IPS-20b (cell line): Measurements from ENCODE around the gene AVP.

ENCODE experiments used
- H3K27ac ChIP-seq: one replicate; pipeline ENCODE4 v1.5.1; 2013; ENCODE audit warnings: low read length
- H3K27me3 ChIP-seq: 2 replicates; pipeline ENCODE4 v1.6.1; 2013; ENCODE audit warnings: mild to moderate bottlenecking, low read length, inconsistent platforms; ENCODE audit not compliant: insufficient read depth
- H3K36me3 ChIP-seq: 2 replicates; pipeline ENCODE4 v1.6.1; 2013; ENCODE audit warnings: low read depth, mild to moderate bottlenecking, inconsistent platforms, low read length, moderate library complexity; ENCODE audit not compliant: insufficient read depth
- H3K4me1 ChIP-seq: 2 replicates; pipeline ENCODE4 v1.6.1; 2013; ENCODE audit warnings: mild to moderate bottlenecking, control low read depth, inconsistent platforms, low read length, moderate library complexity; ENCODE audit not compliant: insufficient read depth
- H3K4me3 ChIP-seq: 2 replicates; pipeline ENCODE4 v1.5.1; 2013; ENCODE audit warnings: mild to moderate bottlenecking, low read length, inconsistent platforms
- H3K9ac ChIP-seq: 2 replicates; pipeline ENCODE4 v1.6.1; 2013; ENCODE audit warnings: low read depth, mild to moderate bottlenecking, inconsistent platforms, low read length, moderate library complexity
- H3K9me3 ChIP-seq: 2 replicates; pipeline ENCODE4 v1.6.1; 2013; ENCODE audit warnings: mild to moderate bottlenecking, low read depth, low read length, inconsistent platforms; ENCODE audit not compliant: insufficient read depth

The AVP gene

DNA sequence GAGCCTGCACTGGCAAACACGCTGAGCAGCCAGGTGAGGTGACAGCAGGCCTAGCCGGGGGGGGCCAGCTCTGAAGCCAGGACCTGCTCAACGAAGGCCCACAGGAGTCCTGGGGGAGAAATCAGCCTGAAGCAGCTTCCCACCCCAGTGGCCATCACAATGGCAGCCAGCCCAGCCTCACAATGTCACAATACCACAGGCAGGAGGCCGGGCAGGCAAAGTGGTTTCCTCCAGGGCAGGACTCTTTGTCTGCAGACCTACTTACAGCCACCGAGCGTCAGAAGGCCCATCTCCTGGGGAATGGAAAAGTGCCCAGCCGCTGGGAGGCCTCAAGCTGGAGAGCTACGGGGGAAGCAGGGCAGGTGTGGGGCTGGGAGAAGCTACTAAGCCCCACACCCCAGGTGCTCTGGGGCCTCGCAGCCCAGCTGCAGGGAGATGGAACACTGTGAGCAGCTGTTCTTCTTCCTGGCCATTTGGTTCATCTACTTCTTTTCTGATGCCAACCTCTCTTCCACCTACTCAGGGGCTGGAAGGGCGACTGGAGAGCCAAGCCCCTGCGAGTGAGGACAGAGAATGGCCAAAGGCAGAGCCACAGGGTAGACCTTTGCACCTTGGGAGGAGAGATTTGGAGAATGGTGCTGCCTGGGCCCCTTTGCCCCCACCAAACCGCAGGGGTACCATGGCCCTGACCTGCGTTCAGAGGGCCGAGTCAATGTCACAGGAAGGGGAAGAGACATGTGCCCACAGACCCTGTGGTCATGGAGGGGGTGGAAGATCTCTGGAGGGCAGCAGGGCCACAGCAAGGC, 22.3 kb upstream of the AVP start:
- Histone ChIP-seq H3K9me3 (no peaks in the 10 kb centered on the region), H3K4me1 (no peaks in the 10 kb centered on the region), H3K9ac (no peak overlapping the region), H3K27ac (no peak overlapping the region), H3K36me3 (no peaks in the 10 kb centered on the region), H3K4me3 (no peak overlapping the region), H3K27me3 (no peaks in the 10 kb centered on the region)

DNA sequence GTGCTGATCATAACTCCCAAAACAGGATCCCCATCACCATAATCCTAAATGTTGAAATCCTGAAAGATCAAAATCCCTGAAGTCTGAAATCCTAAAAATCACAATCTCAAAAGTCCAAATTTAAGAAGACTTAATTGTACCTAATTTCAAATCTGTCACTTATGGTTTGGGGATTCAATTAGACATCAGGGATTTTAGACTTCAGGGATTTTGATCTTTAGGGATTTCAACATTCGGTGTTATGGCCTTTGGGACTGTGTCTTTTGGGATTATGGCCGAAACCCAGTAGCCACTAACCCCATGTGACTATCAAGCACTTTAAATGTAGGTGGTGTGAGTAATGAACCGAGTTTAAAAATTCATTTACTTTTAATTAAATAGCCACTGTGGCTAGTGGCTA, 21.7 kb upstream of the AVP start:
- Histone ChIP-seq H3K9ac (no peak overlapping the region), H3K27ac (no peak overlapping the region), H3K4me3 (no peak overlapping the region), H3K4me1 (no peaks in the 10 kb centered on the region), H3K9me3 (no peaks in the 10 kb centered on the region), H3K27me3 (no peaks in the 10 kb centered on the region), H3K36me3 (no peaks in the 10 kb centered on the region)

DNA sequence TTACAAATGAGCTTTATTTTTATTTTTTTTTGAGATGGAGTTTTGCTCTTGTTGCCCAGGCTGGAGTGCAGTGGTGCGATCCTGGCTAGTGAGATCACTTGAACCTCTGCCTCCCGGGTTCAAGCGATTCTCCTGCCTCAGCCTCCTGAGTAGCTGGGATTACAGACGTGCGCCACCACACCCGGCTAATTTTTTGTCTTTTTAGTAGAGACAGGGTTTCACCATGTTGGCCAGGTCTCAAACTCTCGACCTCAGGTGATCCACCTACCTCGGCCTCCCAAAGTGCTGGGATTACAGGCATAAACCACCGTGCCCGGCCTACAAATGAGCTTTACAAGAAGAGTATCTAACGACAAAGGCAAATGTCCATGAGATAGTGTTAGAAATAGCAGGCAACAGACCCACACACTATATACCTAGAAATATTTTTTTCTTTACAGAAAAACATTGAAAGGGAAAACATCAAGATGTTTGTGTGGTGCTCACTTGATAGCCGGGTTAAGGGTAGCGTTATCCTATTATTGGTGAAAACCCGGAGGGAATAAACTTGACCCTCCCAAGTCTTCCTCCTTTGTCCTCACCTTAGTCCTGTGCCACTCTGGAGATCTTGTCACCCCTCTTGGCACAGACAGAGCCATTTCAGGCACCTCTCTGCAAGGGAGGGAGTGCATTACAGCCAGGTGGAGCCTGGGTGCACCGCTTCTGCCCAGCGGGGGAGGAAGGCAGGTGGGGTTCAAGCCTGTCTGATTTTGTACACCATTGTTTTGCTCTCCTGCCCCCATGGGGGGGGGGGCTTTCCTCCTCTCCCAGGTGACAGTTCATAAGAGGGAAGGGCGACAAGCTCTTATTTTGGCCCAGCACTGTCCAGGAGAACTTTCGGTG, 21.0 kb upstream of the AVP start:
- Histone ChIP-seq H3K4me3 (no peak overlapping the region), H3K36me3 (no peaks in the 10 kb centered on the region), H3K27me3 (no peaks in the 10 kb centered on the region)

DNA sequence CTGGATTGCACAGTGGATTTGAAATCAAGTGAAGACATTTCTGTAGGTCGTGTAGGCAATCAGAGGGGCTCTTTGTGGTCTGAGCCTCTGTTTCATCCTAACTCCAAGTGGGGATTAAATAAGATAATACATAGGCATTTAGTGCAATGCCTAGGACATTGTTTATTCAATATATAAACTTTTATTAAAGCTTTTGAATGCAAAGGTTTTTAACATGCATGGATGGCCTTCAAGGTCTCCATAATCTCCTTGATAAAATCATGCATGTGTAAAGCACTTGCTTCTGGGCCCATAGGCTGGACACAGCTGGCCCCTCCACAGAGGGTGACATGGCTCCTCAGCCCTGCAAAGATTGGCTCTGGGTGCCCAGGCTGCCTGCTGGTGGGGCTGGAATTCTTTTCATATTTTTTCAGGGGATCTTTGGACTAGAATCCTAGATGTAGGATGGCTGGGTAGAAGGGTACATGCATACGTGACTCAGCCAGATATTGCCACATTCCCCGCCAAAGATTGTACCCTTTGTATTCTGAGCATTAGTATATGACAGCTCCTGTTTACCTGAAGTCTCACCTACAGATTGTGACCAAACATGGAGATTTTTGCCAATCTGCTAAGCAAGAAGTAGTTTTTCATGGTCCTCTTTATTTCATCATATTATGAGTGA, 19.0 kb upstream of the AVP start:
- Histone ChIP-seq H3K9ac (no peak overlapping the region), H3K4me3 (no peak overlapping the region), H3K9me3 (no peaks in the 10 kb centered on the region), H3K36me3 (no peaks in the 10 kb centered on the region), H3K4me1 (no peaks in the 10 kb centered on the region), H3K27me3 (no peaks in the 10 kb centered on the region), H3K27ac (no peak overlapping the region)

More for the DNA sequence above, 21.0 kb upstream of the AVP start:
- Histone ChIP-seq H3K27ac (no peak overlapping the region), H3K4me1 (no peaks in the 10 kb centered on the region), H3K9me3 (no peaks in the 10 kb centered on the region), H3K9ac (no peak overlapping the region)

DNA sequence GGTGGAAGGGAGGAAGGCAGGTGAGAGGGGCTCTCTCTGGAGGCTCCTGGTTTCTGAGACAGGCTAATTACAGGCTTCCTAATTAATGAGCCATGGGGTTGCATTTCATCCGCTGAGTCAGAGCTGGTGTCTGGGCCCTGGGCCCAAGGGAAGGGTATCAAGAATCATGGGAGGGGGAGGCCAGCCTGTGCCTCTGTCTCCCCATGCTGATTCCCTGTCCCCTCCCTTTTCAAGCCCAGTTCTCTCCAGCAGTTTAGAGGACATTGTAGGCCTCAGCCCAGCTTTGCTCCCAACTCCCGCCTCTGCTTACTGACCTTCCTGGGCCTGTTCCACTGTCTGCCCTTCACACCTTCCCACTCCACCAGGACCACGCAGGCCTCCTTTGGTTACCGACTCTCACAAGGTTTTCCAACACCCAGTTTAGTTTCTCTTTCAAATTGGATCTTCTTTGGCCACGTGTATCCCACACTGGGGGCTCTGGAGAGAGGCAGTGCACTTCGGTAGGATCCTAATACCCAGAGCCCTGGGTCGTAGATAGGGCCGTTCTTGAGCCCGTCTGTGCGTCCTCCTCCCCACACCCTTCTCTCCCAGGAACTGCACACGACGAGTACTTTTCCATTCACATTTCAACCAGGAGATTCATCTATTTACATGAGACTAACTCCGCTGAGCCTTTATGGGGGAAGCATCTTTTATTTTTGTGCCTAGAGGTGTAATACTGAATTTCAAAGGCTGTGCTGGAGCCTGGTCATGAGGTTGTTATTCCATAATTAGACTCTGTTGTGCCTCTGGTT, 18.2 kb upstream of the AVP start:
- Histone ChIP-seq H3K4me3 (no peak overlapping the region), H3K27me3 (no peaks in the 10 kb centered on the region), H3K27ac (no peak overlapping the region), H3K9ac (no peak overlapping the region), H3K36me3 (no peaks in the 10 kb centered on the region), H3K4me1 (no peaks in the 10 kb centered on the region), H3K9me3 (no peaks in the 10 kb centered on the region)

DNA sequence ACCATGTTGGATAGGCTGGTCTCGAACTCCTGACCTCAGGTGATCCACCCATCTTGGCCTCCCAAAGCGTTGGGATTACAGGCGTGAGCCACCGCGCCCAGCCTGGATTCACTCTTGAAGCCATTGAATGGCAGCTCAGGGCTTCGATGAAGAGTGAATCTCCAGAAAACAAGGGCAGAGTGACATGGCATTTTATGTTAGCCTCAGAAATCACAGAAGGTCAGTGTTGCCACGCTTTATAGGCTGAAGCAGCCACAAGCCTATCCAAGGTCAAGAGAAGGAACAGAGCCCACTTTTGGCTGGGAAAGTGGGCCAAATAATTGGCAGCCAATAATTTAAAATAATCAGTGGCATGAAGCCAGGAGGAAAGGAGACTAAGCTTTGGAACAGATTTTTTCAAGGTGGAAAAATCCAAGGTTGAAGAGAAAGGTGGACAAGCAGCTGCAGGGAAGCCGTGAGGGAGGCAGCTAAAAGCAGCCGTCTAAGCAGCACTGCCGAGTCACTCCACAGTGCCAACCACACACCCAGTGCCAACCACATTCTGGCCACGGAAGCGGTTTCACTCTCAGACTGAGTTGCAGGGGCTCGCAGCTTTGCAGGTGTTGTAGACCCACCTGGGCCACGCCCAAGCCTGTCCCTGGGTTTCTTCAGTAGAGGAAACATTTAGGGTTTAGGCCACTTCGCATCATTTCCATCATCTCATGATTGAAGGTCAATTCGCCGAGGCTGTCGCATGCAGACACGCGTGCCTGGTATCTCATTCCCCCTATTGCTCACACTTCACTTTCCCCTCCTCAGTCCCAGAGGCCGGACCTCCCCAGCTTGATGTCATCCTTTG, 17.4 kb upstream of the AVP start:
- H3K36me3 ChIP-seq, result no peaks in the 10 kb centered on the region
- no peaks in the 10 kb centered on the region for H3K4me1 ChIP-seq
- no peak overlapping the region for H3K4me3 ChIP-seq
- no peak overlapping the region for H3K27ac ChIP-seq
- no peak overlapping the region for H3K9ac ChIP-seq
- H3K9me3 ChIP-seq, result no peaks in the 10 kb centered on the region
- H3K27me3 ChIP-seq, result no peaks in the 10 kb centered on the region

DNA sequence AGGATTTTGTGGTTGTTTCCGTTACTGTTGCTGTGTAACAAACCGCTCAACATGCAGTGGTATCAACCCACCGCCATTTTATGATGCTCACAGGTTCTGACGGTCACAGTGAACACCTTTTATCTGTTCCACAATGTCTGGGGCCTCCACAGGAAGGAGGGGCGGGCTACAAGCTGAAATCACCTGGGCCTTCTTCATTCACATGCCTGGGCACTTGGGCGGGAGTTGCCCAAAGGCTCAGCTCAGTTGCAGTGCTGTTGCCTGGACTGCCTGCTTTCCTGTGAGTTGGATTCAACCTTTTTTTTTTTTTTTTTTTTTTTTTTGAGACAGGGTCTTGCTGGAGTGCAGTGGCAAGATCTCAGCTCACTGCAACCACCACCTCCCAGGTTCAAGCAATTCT, 16.7 kb upstream of the AVP start:
- no peaks in the 10 kb centered on the region for H3K4me1 ChIP-seq
- H3K4me3 ChIP-seq, result no peak overlapping the region
- no peak overlapping the region for H3K9ac ChIP-seq
- H3K9me3 ChIP-seq, result no peaks in the 10 kb centered on the region
- no peak overlapping the region for H3K27ac ChIP-seq
- H3K27me3 ChIP-seq, result no peaks in the 10 kb centered on the region
- H3K36me3 ChIP-seq, result no peaks in the 10 kb centered on the region

DNA sequence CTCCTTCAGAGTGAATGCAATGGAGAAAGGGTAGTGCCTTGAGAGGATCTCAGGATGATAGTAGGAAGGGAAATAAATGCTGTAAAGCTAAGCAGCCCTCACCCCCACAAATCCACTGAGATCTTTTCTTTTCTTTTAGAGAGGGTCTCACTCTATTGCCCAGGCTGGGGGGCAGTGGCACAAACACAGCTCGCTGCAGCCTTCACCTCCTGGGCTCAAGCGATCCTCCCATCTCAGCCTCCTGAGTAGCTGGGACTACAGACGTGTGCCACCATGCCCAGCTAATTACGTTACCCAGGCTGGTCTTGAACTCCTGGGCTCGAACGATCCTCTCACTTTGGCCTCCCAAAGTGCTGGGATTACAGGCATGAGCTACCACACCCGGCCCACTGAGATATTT, 16.0 kb upstream of the AVP start:
- Histone ChIP-seq H3K9ac (no peak overlapping the region), H3K4me3 (no peak overlapping the region), H3K27ac (no peak overlapping the region), H3K9me3 (no peaks in the 10 kb centered on the region), H3K4me1 (no peaks in the 10 kb centered on the region), H3K27me3 (no peaks in the 10 kb centered on the region), H3K36me3 (no peaks in the 10 kb centered on the region)

DNA sequence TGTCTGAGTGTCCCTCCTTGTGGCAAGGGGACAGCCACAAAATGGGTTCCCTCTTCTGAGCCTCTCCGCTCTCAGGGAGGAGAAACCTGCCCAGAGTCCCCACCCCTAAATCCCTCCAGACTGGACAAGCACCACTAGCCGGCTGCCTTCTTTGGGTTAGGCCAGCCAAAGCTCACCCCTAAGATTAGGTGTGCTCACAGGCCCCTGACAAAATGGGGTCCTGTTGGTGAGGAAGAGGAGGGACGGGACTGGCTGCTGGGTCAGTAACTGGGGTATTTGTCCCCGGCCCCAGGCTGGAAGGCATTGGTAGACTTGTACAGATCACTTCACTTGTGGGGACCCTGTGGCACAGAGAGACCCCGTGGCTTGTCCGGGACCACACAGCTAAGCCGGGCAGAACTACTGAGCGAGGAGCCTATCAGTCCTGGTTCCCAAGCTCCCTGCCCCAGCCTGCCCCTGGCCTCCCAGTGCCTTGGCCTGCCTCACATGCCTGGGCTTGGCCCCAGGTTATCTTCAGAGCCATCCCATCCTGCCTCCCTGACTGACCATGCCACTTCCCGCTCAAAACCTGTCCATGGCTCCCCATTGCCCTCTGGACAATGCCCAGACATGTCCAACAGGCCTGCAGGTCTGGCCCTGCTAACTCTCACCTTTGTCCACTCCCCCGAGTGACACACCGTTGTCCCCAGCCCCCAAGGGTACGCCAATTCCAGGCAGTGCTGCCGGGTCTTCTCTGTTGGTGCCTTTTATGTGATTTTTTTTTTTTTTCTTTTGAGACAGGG, 10.5 kb upstream of the AVP start:
- Histone ChIP-seq H3K4me1 (no peaks in the 10 kb centered on the region), H3K4me3 (no peak overlapping the region), H3K27me3 (peaks cover 34% of the 10 kb centered on the region), H3K27ac (no peak overlapping the region), H3K9ac (no peak overlapping the region), H3K9me3 (no peaks in the 10 kb centered on the region), H3K36me3 (no peaks in the 10 kb centered on the region)

DNA sequence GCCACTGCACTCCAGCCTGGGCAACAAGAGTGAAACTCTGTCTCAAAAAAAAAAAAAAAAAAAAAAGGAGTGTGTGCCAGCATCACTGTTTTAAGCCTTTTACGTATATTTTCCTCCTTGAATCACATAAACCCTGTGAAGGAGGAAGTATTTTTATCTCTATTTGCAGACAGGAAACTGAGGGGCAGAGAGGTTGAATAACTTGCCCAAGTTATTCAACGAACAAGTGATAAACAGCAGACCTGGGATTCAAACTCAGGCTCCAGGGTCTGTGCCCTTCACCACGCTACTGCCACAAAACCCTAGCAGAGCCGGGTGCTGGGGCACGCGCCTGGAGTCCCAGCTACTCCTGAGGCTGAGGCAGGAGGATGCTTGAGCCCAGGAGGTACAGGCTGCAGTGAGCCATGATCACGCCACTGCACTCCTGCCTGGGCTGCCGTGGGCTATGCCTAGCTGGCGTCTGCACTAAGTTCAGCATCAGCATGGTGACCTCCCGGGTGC, 9.4 kb upstream of the AVP start:
- H3K9ac ChIP-seq, result no peak overlapping the region
- no peaks in the 10 kb centered on the region for H3K4me1 ChIP-seq
- H3K27me3 ChIP-seq, result peaks cover 38% of the 10 kb centered on the region
- no peaks in the 10 kb centered on the region for H3K9me3 ChIP-seq
- H3K27ac ChIP-seq, result no peak overlapping the region
- no peaks in the 10 kb centered on the region for H3K36me3 ChIP-seq
- no peak overlapping the region for H3K4me3 ChIP-seq
